ENCODE data around the gene ETFBKMT. TPM values are rescaled to one million over a fixed set of nuclear protein-coding genes. Genes with fewer than 3 reads are reported as not detected.

Gene ETFBKMT, protein sequence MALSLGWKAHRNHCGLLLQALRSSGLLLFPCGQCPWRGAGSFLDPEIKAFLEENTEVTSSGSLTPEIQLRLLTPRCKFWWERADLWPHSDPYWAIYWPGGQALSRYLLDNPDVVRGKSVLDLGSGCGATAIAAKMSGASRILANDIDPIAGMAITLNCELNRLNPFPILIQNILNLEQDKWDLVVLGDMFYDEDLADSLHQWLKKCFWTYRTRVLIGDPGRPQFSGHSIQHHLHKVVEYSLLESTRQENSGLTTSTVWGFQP
- total RNA-seq, result 1 to 10 TPM; 1.4 to 2.5 TPM

DNA sequence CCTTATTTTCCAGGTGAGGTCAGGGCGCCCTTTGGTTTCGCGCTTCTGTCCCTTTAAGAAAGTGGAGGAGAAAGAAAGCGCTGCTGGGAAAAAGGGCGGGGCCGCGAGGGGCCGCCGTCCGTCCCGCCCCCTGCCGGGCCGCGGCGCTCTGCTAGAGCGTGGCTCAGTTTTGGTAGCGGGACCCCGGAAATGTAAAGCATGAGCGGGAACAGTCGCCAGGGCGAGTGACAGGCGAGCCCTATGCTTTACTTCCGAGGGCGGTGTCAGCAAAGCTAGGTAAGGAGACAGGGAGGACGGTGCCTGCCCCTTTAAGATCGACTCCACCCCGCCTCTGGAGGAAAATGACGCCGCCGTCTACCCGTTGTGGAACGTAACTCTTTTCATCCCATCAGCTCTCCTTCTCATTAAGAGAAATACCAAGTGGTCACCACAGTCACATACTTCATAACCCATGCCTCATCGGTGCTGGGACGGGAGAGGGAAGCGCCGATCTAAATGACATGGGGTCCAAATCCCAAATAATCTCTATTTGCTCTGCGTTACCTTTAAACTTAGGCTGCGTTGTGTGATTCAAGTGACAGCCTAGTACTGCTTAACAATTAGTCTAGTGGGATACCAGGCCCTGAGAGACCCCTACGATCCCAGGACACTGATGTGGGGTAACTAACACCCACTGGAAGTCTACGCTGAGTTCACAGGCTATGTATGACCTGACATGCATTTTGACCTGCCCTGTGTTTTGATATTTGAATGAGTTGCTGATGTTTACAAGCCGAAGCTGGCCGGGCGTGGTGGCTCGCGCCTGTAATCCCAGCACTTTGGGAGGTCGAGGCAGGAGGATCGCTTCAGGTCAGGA lies at the start of gene ETFBKMT:
Gene ETFBKMT (plus strand): TSS at position 602 of the 856 bp plus-strand sequence. CDS start 2,266 bp downstream, outside the sequence.
- TF ChIP-seq, protein P1, sequence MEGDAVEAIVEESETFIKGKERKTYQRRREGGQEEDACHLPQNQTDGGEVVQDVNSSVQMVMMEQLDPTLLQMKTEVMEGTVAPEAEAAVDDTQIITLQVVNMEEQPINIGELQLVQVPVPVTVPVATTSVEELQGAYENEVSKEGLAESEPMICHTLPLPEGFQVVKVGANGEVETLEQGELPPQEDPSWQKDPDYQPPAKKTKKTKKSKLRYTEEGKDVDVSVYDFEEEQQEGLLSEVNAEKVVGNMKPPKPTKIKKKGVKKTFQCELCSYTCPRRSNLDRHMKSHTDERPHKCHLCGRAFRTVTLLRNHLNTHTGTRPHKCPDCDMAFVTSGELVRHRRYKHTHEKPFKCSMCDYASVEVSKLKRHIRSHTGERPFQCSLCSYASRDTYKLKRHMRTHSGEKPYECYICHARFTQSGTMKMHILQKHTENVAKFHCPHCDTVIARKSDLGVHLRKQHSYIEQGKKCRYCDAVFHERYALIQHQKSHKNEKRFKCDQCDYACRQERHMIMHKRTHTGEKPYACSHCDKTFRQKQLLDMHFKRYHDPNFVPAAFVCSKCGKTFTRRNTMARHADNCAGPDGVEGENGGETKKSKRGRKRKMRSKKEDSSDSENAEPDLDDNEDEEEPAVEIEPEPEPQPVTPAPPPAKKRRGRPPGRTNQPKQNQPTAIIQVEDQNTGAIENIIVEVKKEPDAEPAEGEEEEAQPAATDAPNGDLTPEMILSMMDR (IDR thresholded peaks at IDR 0.05), result peak; percentile 36
- peak; percentile 90 for ATAC-seq (ENCODE audit: insufficient number of reproducible peaks, low FRiP score, low read depth)

DNA sequence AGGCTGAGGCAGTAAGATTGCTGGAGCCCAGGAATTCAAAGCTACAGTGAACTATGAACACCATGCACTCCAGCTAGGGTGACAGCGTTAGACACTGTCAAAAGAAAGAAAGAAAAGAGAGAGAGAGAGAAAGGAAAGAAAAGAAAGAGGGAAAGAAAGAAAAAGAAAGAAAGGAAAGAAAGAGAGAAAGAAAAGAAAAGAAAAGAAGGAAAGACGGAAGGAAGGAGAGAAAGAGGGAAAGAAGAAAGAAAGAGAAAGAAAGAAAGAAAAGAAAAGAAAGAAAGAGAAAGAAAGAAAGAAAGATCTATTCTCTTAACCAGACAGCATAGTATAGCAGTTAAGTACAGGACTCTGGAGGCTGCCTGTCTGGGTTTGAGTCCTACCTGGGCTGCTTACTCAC lies 46.7 kb upstream of the ETFBKMT start:
- no peak for DNase-seq (ENCODE audit: low spot score)
- no peaks in the 10 kb centered on the region for H3K36me3 ChIP-seq
- no peak for ATAC-seq (ENCODE audit: insufficient number of reproducible peaks, low FRiP score, low read depth)
- peaks cover 5% of the 10 kb centered on the region for H3K9me3 ChIP-seq
- no peaks in the 10 kb centered on the region for H3K27me3 ChIP-seq (replicated peaks; ENCODE audit: insufficient read depth)
- H3K27ac ChIP-seq, result no peak overlapping the region
- TF ChIP-seq, protein P1 (IDR thresholded peaks at IDR 0.05), result no peak
- no peaks in the 10 kb centered on the region for H3K4me1 ChIP-seq (ENCODE audit: control insufficient read depth in 1 of 2, low read depth in 2 of 2)
- H3K4me3 ChIP-seq, result no peak overlapping the region

More for the DNA sequence above, at the start of gene ETFBKMT:
- Histone ChIP-seq H3K27ac (peak within 1 kb of the TSS; percentile 96 to 99), H3K27me3 (replicated peaks; ENCODE audit: insufficient read depth) (no peaks in the 10 kb centered on the region), H3K4me1 (ENCODE audit: control insufficient read depth in 1 of 2, low read depth in 2 of 2) (peaks cover 0 to 4% of the 10 kb centered on the region in 2 donors), H3K36me3 (no peaks in the 10 kb centered on the region), H3K9me3 (no peaks in the 10 kb centered on the region), H3K4me3 (peak within 1 kb of the TSS; percentile 98)
- peak; percentile 72 for DNase-seq (ENCODE audit: low spot score)

DNA sequence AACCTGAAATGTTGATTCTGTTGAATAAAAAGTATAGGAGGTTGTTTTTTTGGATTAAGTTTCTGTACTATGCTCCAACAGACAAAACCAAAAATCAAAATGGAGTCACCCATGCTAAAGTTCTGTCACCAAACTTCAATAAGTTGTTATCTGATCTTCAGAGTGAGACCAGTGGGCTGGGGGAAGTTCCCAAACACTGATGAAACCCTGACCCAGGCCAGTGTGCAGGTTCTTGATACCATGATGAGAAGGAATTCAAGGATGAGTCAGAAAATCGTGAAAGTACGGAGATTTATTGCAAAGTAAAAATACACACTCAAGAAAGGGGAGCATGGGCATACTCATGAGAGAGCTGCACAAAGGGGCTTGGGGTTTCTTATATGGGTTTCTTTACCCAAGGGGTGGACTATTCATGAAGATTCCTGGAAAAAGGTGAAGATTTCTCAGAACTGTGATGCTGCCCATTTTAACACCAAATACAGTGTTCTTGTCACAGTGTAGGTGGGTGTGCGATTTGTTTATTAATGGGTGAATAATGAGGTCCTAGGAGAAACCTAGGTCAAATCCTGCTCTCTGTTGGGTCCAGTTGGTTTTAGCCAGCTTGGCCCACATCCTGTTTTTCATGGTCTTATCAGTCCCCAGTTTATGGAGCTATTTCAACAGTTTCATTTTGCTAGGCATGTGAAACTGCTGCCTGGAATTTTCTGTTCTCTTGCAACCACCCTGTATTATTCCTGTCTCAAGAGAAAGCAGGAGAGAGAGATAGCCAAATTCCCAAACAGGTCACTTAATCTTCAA lies 41.1 kb upstream of the ETFBKMT start:
- TF ChIP-seq, protein P1 (IDR thresholded peaks at IDR 0.05), result no peak
- Histone ChIP-seq H3K4me1 (ENCODE audit: control insufficient read depth in 1 of 2, low read depth in 2 of 2) (peaks cover 0 to 11% of the 10 kb centered on the region in 2 donors), H3K36me3 (no peaks in the 10 kb centered on the region), H3K27ac (no peak overlapping the region), H3K27me3 (replicated peaks; ENCODE audit: insufficient read depth) (no peaks in the 10 kb centered on the region), H3K9me3 (no peaks in the 10 kb centered on the region), H3K4me3 (no peak overlapping the region)
- ATAC-seq (ENCODE audit: insufficient number of reproducible peaks, low FRiP score, low read depth) (no peak), DNase-seq (ENCODE audit: low spot score) (no peak)

DNA sequence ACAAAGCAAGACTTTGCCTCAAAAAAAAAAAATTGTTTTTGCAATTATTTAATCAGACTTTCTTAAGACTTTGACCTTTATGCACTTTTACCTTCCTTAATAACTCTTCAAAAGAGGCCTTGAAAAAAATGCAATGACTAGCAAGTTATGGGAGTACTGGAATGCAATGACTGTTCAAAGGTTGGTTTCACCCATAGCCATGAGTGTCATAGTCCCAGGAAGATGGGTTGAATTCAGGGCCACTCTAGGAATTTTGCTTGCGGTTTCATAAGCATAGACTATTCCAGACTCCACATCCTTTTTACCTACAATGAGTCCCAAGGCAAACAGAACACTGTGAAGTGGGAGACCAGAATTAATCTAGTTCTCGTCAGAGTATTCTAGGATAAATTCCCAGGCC lies 39.2 kb upstream of the ETFBKMT start:
- TF ChIP-seq, protein P1 (IDR thresholded peaks at IDR 0.05), result no peak

More for the DNA sequence above, 39.2 kb upstream of the ETFBKMT start:
- Histone ChIP-seq H3K4me1 (ENCODE audit: control insufficient read depth in 1 of 2, low read depth in 2 of 2) (peaks cover 0 to 11% of the 10 kb centered on the region in 2 donors), H3K4me3 (no peak overlapping the region), H3K27ac (no peak overlapping the region), H3K36me3 (no peaks in the 10 kb centered on the region), H3K27me3 (replicated peaks; ENCODE audit: insufficient read depth) (no peaks in the 10 kb centered on the region), H3K9me3 (no peaks in the 10 kb centered on the region)
- ATAC-seq (ENCODE audit: insufficient number of reproducible peaks, low FRiP score, low read depth) (no peak), DNase-seq (ENCODE audit: low spot score) (no peak)

Data from thoracic aorta (tissue), 2 donors.